Right lobe of liver (tissue), 4 donors: Measurements from ENCODE around the gene KCTD18.

Experiments used
- POLR2A ChIP-seq: fragments of 450-650 bp; IDR thresholded peaks from one replicate; pipeline ENCODE4 v1.6.1; 2017; ENCODE audit warnings: antibody characterized with exemption, mild to moderate bottlenecking
- TF ChIP-seq, protein P1 (sequence below), 4 donors: fragments of 200-600 bp in 3 of 4; fragments of 450-650 bp in 1 of 4; IDR thresholded peaks; one replicate each; pipeline versions ENCODE4 v1.5.1 to v1.8.0; 2016 to 2022; ENCODE audit warnings: antibody characterized with exemption in 4 of 4, mild to moderate bottlenecking in 2 of 4
- donor health status: DM: no; HTN: no; CAD: no.
- donor health status: DM: no; HTN: no; CAD: no.
- donor health status: DM: no; HTN: yes; CAD: no.

DNA sequence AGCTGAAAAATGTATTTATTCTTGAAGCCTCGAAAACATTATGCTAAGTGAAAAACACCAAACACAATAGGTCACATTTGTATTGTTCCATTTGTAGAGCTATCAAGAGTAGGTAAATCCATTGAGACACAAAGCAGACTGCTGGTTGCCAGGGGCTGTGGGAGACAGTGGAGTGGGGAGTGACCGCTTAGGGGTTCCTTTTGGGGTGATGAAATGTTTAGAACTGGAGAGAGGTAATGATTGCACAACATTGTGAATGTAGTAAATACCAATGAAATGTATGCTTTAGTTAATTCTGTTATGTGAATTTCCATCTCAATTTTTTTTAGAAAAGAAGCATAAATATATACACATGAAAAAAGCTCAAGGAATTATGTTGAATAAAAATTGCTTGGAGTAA, 15.8 kb downstream of the KCTD18 start:
- TF ChIP-seq POLR2A, result no peak
- TF ChIP-seq, protein P1, sequence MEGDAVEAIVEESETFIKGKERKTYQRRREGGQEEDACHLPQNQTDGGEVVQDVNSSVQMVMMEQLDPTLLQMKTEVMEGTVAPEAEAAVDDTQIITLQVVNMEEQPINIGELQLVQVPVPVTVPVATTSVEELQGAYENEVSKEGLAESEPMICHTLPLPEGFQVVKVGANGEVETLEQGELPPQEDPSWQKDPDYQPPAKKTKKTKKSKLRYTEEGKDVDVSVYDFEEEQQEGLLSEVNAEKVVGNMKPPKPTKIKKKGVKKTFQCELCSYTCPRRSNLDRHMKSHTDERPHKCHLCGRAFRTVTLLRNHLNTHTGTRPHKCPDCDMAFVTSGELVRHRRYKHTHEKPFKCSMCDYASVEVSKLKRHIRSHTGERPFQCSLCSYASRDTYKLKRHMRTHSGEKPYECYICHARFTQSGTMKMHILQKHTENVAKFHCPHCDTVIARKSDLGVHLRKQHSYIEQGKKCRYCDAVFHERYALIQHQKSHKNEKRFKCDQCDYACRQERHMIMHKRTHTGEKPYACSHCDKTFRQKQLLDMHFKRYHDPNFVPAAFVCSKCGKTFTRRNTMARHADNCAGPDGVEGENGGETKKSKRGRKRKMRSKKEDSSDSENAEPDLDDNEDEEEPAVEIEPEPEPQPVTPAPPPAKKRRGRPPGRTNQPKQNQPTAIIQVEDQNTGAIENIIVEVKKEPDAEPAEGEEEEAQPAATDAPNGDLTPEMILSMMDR (IDR thresholded peaks at IDR 0.05), result no peak
